Skeletal muscle cell (primary cell): ENCODE results near the gene MGAT5B.
"Not testable (repeated sequence)": the region's sequence is repeated elsewhere in the genome, so short reads cannot be mapped to it uniquely, and the experiment has no call there.

Source experiments
- DNase-seq: peaks from one replicate; pipeline ENCODE4 v3.0.0-alpha.2; 2010; ENCODE audit warnings: low read depth
- H3K4me3 ChIP-seq: 2 replicates; pipeline ENCODE4 v1.5.1; 2011; ENCODE audit warnings: low read depth, mild to moderate bottlenecking, control low read depth, low read length, moderate library complexity

Gene MGAT5B

GRCh38 chr17:76844846-76845245 is 23.4 kb upstream of the MGAT5B start:
- no peak for DNase-seq

DNA sequence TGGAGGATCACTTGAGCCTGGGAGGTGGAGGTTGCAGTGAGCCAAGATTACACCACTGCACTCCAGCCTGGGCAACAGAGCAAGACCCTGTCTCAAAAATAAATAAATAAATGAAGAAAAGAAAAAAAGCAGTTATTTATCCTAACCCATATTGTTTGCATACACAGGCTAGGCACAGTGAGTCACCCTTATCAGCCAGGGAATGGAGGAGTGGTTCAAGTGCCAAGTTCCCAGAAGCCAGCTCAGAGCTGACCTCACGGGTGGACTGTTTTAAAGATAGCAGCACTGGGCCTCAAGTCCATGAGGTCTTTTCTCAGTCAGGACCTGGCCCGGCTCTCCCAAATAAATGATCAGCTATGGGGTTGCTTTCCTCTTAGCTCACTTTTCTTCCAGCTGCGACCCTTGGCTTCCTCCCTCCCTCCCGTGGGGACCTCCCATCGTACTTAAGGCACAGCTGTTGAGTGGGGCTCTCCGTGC is 22.6 kb upstream of the MGAT5B start:
- H3K4me3 ChIP-seq, result no peak overlapping the region
- no peak for DNase-seq

More at GRCh38 chr17:76844846-76845245, 23.4 kb upstream of the MGAT5B start:
- no peak overlapping the region for H3K4me3 ChIP-seq

DNA sequence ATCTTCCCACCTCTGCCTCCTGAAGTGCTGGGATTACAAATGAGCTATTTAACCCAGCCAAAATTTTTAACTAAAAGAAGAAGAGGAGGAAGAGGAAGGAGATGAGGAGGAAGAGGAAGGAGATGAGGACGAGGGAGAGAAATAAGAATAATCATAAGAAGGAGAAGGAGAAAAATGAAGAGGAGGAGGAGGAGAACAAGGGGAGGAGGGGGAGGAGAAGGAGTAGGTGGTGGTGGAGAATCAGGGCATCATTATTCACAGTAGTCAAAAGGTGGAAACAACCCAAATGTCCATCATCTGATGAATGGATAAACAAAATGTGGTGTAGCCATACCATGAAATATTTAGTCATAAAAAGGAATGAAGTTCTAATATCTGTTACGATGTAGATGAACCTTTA is 21.2 kb upstream of the MGAT5B start:
- DNase-seq, result no peak

DNA sequence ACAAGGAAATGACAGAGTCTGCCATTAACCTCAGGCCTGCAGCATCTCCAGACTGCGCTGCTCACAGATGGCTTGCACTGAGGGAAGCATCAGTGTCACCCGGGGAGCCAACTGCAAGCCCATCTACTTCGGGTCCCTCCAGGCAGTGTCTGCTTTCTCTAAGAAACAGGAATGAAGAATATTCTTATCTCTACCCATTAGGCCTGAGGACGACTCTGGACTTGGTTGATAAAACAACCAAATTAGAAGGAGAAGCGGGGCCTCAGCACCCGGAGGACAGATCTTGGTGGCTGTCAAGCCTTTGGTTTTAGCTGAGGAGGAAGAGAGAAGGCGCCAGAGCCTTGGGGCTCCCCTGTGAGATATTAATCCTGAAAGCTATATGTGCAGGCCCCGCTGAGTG is 19.5 kb upstream of the MGAT5B start:
- H3K4me3 ChIP-seq, result no peak overlapping the region

More for the DNA sequence above, 21.2 kb upstream of the MGAT5B start:
- H3K4me3 ChIP-seq, result no peak overlapping the region

GRCh38 chr17:76849160-76849559 is 19.0 kb upstream of the MGAT5B start:
- not testable (repeated sequence) for DNase-seq, H3K4me3 ChIP-seq

More for the DNA sequence above, 19.5 kb upstream of the MGAT5B start:
- no peak for DNase-seq

DNA sequence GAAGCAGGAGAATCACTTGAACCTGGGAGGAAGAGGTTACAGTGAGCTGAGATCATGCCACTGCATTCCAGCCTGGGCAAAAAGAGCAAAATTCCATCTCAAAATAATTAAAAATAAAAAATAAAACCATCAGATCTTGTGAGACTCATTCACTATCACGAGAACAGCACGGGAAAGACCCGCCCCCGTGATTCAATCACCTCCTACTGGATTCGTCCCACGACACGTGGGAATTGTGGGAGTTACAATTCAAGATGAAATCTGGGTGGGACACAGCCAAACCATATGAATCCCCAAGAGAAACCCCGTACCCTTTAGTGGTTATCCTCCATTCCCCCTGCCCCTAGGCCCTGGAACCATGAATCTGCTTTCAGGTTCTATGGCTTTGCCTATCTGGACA is 15.4 kb upstream of the MGAT5B start:
- H3K4me3 ChIP-seq, result no peak overlapping the region
- no peak for DNase-seq

DNA sequence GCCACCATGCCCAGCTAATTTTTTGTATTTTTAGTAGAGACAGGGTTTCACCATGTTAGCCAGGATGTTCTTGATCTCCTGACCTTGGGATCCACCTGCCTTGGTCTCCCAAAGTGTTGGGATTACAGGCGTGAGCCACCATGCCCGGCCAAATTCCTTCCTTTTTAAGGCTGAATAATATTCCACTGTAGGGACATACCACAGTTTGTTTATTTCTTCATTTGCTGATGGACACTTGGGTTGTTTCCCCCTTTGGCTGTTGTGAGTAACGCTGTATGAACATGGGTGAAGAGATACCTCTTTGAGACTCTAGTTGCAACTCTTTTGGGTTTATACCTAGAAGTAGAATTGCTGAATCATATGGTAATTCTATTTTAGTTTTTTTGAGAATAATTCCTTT is 13.1 kb upstream of the MGAT5B start:
- DNase-seq, result no peak
- H3K4me3 ChIP-seq, result no peak overlapping the region

DNA sequence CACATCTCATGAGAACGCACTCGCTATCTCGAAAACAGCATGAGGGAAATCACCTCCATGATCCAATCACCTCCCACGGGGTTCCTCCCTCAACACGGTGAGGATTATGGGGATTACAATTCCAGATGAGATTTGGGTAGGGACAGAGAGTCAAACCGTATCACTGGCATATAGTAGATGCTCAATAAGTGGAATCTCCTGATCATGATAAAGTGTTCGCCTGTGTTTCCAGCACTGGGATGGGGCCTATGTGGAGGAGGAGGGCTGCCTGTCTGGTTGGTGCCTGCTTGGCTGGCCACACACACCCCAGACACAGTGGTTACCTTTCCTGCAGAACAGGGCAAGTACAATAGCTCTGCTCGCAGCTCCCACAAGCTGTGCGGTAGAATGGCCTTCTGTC is 6.1 kb upstream of the MGAT5B start:
- H3K4me3 ChIP-seq, result no peak overlapping the region
- no peak for DNase-seq

GRCh38 chr17:76862494-76862893 is 5.7 kb upstream of the MGAT5B start:
- DNase-seq, result no peak
- H3K4me3 ChIP-seq, result no peak overlapping the region

GRCh38 chr17:76864024-76864423 is 4.2 kb upstream of the MGAT5B start:
- H3K4me3 ChIP-seq, result no peak overlapping the region

GRCh38 chr17:76865174-76865573 is 3.0 kb upstream of the MGAT5B start:
- DNase-seq, result no peak
- H3K4me3 ChIP-seq, result no peak overlapping the region

More at GRCh38 chr17:76864024-76864423, 4.2 kb upstream of the MGAT5B start:
- no peak for DNase-seq

DNA sequence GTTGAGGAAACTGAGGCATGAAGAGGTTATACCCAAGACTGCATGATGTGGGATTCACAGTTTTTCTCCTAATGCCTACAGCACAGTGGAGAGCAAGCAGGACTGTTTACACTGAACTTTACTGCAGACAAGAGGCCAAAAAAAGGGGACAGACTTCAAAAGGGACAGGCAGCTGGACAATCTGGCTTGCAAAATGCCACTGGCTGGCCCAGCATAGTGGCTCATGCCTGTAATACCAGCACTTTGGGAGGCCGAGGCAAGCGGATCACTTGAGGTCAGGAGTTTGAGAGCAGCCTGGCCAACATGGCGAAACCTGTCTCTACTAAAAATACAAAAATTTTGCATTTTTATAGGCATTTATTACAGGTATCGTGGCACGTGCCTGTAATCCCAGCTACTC is 2.0 kb upstream of the MGAT5B start:
- no peak overlapping the region for H3K4me3 ChIP-seq
- no peak for DNase-seq

- H3K4me3 ChIP-seq, result no peak overlapping the region
- DNase-seq, result peak; percentile 16
These were observed 1.2 kb upstream of the MGAT5B start for GRCh38 chr17:76866774-76867577.

DNA sequence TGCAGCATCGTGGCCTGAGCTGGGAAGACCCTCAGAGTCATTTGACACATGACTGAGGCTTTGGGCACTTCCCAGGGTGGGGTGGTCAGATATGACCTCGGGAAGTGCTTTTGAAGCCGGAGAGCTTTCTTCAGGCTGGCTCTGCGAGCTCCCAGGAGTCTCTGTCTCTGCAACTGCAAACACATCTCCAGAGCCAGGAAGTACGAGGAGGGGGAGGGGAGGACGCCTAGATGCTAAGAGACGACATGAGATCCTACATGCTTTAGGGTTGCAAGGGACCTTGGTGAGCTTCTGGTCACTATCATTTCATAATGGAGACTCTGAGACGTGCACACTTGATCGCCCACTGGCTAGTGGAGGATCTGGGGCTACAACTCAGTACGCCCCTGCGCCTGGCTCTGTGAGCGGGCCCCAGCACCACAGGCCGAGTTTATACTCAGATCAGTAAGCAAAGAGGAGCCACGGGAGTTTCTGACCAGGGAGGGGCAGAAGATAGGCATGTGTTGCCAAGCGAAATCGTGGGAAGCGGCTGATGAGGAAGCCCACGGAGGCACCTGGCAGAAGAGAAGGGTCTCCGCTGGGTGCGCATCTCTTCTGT is 527 bp upstream of the MGAT5B start:
- peak overlapping the region; percentile 18 for H3K4me3 ChIP-seq
- DNase-seq, result peak; percentile 28

DNA sequence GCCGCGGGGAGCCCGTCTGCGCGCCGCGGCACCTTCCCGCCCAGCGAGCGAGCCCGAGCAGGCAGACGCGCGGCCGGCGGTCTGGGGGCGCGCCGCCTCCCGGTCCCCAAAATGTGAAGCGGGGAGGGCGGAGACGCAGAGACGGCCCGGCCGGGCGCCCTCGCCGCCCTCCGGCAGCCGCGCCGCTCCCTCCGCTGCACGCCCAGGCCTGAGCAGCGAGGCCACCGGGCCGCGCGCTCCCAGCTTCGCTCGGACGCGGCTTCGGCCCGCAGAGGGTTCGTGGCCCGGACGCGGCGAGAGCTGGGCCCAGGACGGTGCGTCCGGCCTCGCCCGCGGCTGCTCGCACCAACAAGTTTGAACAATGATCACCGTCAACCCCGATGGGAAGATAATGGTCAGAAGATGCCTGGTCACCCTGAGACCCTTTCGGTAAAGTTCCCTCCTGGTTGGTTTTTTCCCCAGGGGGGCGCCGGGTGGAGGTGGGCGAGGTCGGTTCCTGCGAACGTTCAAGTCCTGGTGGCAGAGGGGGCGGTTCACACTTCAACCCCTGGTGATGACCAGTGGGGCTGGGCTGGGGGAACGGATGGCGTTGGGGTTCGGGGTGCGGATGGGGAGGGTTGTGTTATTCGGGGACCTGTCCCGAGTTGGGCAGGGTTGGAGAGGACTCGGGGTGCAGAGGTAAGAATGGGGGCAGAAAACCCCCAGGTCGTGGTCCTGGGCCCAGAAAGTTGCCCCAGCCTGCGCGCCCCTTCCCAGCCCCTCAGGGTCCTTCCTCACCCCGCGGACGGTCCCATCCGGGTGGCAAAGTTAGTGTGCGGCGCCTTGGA is 678 bp downstream of the MGAT5B start:
- DNase-seq, result no peak

GRCh38 chr17:76869496-76870376 is 1.5 kb downstream of the MGAT5B start:
- no peak overlapping the region for H3K4me3 ChIP-seq
- no peak for DNase-seq

More for the DNA sequence above, 678 bp downstream of the MGAT5B start:
- peak overlapping the region; percentile 26 for H3K4me3 ChIP-seq

GRCh38 chr17:76870377-76870714 is 2.1 kb downstream of the MGAT5B start:
- DNase-seq, result no peak
- H3K4me3 ChIP-seq, result no peak overlapping the region

DNA sequence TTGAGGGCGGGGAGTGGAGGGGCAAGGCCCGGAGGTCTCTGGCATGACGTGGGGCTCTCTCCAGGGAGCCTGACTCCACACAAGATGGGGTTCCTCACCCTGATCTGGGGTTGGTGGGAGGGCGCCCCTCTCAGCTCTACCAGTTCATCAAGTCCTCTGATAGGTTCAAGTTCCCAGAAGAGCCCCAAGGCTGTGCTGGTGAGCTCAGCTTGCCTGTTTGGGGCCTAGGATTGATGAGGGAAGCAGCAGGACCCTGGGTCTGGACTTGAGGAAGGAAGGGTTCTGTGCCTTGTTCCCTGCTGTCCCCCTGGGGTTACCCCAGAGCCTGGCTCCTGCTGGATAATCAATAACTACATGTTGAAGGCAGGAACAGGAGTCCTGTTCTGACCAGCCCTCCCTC is 3.5 kb downstream of the MGAT5B start:
- H3K4me3 ChIP-seq, result no peak overlapping the region
- DNase-seq, result no peak

GRCh38 chr17:76872221-76872873 is 4.1 kb downstream of the MGAT5B start:
- no peak overlapping the region for H3K4me3 ChIP-seq
- peak; percentile 75 for DNase-seq
